ENCODE data around the gene RDH13. TPM values are rescaled to one million over a fixed set of nuclear protein-coding genes. Genes with fewer than 3 reads are reported as not detected.

RDH13 gene
- total RNA-seq, 1 donor from 2014 or later = 24.8 TPM

DNA sequence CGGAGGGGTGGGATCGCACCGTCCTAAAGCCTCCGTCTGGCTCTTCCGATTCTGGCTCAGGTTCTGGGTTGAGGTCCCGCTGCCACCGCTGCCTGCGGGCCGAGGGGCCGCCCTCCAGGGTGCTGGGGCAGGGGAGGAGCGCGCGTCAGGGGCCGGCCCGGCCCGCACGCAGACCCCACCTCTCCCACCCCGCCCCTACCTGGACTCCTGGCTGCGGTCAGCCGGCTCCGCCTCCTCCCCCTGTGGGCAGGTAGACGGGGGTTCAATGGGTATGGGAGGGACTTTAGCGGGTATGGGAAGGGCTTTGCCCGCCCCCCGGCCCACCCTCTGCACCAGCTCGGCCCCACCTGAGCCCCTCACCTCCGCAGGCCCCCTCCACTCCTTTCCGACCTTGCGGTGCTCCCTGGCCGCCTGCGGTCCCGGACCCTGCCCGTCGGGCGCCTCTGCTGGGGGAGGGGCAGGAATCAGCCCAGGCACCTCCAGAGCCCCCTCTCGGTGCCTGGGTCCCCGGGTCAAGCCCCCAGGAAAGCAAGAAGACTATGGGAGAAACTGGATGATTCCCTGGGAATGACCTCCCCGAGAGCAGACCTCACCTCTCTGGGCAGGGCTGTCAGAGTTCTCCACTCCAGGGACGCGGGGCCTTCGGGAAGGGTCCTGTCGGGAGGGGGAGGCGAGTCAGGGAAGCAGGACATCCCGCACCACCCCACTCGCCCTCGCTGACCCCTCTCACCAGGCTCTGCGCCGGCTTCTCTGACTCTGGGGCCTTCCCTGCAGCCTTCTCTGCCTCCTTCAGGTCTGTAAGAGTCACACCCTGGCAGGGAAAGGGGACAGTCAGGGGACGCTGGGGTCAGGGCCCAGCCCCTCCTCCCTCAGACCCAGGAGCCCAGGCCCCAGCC is 29.7 kb upstream of the RDH13 start:
- DNase-seq (ENCODE audit: low spot score) = no peak

DNA sequence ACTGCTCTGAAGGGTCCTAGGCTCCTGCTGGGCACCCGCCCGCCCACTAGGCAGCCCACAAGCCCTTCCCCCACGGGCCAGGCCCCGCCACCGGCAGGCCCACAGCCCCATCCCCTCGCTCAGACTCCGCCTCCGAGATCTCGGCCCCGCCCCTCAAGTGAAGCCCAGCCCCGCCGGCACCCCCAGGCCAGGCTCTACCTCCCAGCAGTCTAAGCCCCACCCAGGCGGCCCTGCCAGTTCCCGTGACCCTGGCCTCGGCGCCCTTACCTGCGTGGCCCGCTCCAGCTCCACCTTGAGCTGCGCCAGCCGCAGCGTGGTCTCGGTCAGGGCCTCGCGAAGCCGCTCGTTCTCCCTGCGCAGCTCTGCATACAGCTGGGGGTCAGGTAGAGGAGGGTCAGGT is 29.0 kb upstream of the RDH13 start:
- no peak for DNase-seq (ENCODE audit: low spot score)

- no peak for DNase-seq (ENCODE audit: low spot score)
Measured at GRCh38 chr19:55091126-55091910, 28.4 kb upstream of the RDH13 start.

DNA sequence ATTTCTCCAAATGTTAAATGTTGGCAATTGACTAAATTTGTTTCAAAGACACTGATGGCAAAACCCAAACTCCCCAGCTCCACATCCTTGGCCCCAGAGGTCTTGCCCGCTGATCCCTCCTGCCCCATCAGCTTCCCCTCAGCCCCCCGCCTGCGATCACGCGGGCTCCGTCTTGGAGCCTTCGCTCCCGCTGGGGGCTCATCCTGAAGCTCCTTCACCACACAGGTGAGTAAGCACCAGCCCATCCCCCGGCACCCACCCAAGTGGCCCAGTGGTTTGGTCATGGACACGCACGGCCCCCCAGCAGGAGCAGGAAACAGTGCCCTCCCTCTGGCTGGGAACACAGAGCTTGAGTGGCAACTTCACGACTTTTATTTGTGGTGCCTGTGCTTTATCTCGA is 27.6 kb upstream of the RDH13 start:
- DNase-seq (ENCODE audit: low spot score) = no peak

GRCh38 chr19:55089342-55089944 is 26.5 kb upstream of the RDH13 start:
- DNase-seq (ENCODE audit: low spot score) = no peak

- DNase-seq (ENCODE audit: low spot score) = no peak
Measured at GRCh38 chr19:55088543-55089341, 25.8 kb upstream of the RDH13 start.

GRCh38 chr19:55088021-55088451 is 25.1 kb upstream of the RDH13 start:
- no peak for DNase-seq (ENCODE audit: low spot score)

DNA sequence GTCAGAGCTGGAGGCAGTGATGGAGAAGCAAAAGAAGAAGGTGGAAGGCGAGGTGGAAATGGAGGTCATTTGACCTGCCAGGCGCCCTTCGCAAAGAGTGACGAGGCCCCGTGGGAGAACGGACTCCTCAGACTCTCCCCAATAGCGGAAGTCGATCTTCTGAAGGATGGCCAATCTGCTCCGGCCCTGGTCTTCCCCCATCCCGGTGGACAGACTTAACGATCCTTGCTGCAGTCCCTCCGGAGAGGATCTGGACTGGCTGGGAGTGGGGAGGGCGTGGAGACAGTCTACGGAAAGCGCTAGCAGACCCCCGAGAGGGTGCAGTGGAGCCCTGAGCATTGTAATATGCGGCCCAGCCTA is 24.6 kb upstream of the RDH13 start:
- DNase-seq (ENCODE audit: low spot score) = no peak

GRCh38 chr19:55086730-55087541 is 24.0 kb upstream of the RDH13 start:
- peak; percentile 91 for DNase-seq (ENCODE audit: low spot score)

DNA sequence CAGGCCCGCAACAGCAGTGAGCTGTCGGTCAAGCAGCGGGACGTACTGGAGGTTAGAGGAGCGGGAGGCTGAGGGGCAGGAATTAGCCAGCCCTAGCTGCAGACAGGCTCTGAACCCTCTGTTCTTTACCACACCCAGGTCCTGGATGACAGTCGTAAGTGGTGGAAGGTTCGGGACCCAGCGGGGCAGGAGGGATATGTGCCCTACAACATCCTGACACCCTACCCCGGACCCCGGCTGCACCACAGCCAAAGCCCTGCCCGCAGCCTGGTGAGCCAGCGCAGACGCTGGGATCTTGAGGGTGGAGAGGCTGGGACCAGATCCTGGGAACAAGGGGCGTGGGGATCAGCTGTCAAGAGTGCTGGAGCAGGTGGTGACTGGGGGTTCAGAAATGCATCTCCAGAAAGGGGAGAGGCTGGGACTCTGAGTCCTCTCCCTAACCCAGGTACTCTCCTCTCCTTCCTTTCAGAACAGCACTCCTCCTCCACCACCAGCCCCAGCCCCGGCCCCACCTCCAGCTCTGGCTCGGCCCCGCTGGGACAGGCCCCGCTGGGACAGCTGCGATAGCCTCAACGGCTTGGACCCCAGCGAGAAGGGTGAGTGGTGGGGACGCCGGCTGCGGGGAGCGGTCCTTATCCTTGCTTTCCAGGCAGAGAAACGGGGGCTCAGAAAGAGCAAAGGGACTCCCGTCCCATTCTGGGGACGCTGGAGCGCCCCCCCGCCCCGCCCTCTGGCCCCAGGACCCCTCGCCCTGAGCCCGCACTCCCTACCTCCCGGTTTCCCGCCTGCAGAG is 23.2 kb upstream of the RDH13 start:
- no peak for DNase-seq (ENCODE audit: low spot score)

DNA sequence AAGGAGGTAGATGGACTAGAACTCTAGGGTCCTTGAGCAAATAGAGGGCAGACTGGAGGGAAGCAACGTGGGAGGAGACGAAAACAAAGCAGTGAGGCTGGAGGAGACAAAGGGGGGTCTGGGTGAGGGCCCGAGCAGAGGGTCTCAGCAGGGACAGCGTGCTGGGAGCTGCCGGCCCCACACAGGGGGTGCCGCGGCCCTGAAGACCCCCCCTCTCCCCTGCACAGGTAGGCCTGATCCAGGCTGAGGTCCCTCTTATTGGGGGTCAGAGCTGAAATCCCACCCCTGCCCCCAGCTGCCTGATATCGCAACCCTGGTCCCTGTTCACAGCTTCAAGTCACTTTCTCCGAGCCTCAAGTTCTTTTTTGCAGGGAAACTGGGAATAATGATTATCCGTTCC is 21.5 kb upstream of the RDH13 start:
- DNase-seq (ENCODE audit: low spot score) = no peak

DNA sequence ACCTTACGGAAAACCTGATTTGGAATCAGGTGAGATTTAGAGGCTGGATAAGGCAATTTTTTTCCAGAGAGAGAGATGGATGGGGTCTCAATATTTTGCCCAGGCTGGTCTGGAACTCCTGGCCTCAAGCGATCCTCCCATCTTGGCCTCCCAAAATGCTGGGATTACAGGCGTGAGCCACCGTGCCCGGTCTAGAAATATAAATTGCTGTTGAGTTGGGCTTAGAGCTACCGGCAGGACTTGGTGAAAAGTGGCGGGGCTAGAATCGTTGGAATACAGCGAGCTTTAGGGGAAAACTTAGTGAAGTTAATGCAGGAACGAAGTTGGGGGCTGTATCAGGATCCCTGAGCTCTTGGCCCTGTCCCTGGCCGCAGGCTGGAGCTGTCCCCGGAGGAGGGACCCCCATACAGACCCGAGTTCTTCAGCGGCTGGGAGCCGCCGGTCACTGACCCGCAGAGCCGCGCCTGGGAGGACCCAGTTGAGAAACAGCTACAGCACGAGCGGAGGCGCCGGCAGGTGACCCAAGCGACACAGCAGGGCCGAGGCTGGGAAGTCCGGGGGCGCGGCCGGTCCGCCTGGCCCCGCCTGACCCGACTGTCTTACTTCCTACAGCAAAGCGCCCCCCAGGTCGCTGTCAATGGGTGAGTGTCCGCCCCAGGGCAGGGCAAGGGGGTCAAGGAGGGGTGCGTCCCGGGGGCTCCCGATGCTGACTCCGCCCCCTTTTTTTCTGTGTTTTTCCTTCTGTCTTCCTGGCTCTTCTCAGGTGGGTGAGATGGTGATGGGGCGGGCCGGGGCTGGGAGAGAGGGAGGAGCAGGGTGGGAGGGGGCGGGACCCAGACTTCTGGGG is 20.3 kb upstream of the RDH13 start:
- DNase-seq (ENCODE audit: low spot score) = no peak

DNA sequence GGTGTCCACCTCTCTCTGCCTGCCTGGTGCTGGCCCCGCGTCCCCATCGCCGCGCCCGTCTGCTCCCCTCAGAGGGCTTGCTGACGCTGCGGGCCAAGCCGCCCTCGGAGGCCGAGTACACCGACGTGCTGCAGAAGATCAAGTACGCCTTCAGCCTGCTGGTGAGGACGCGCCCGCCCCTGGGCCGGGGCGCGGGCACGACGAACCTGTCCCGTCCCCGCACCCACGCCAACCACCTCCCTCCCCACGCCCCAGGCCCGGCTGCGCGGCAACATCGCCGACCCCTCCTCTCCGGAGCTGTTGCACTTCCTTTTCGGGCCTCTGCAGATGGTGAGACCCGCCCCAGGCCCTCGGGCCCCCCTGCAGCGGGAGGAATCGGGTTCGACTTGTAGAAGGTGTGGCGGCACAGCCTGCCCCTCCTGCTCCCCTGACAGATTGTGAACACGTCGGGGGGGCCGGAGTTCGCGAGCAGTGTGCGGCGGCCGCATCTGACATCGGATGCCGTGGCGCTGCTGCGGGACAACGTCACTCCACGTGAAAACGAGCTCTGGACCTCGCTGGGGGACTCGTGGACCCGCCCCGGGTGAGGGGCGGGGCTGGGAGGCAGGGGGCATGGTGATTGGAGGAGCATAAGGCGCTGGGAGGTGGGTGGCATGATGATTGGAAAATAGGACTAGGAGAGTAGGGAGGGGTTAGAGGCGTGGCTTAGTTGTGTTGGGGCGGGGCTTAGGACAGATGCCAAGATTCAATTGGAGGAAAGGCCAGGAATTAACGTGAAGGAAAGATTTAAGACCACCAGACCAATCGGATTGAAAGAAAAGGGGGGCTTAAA is 19.3 kb upstream of the RDH13 start:
- DNase-seq (ENCODE audit: low spot score) = no peak

DNA sequence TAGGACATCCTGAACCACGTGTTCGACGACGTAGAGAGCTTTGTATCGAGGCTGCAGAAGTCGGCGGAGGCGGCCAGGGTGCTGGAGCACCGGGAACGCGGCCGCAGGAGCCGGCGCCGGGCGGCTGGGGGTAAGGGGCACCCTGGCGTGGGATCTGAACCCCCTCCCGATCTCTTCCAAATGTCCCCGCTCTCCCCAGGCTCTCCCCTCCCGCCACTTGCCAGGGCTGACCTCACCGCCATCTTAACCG is 18.7 kb upstream of the RDH13 start:
- no peak for DNase-seq (ENCODE audit: low spot score)

DNA sequence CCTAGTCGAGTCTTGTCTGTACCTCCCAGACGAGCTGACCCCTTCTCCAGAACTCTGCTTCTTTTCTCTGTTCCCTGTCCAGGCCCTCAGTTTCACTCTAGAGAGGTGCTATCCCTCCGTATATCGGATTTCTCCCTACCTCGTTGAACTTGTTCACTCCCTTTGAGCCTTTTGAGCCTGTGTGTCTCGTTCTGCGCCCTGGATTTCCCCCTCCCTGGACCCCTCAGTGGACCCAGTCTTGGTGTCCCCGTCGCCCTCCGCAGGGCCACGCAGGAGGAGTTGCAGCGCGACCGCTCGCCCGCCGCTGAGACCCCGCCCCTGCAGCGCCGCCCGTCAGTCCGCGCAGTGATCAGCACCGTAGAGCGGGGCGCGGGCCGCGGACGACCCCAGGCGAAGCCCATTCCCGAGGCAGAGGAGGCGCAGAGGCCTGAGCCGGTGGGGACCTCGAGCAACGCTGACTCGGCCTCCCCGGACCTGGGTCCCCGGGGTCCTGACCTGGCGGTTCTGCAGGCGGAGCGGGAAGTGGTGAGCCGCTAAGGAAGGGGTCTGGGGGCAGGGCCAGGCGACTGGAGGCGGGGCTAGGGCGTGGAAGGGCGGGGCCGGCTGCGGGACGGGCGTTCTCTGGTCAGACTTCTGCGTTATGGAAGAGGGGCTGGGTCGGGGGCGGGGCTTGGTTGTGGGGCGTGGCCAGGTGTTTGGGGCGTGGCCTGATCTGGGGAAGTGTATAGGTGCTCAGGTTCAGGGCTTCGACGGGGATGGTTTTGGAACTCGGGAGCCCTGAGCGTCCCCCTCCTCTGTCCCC is 18.2 kb upstream of the RDH13 start:
- peak; percentile 86 for DNase-seq (ENCODE audit: low spot score)

- peak; percentile 77 for DNase-seq (ENCODE audit: low spot score)
Measured at GRCh38 chr19:55080121-55080967, 17.4 kb upstream of the RDH13 start.

All from ureter (tissue), 1 donor.